GM12878 (cell line): Measurements from ENCODE around the gene LGALS1. TPM values are rescaled to one million over a fixed set of nuclear protein-coding genes. Genes with fewer than 3 reads are reported as not detected.

Experiments used
- ATAC-seq: fragments of 200-7000 bp; cut with Tn5 transposase; 3 replicates; pipeline ENCODE4 v1.9.1; 2020; ENCODE audit warnings: mild to moderate bottlenecking, moderate library complexity
- BruUV-seq: library from RNA; stranded (reverse); fragments of 400-500 nt; replicated peaks from 2 replicates; lab custom pipeline; 2021; lab: Mats Ljungman, UMichigan
- CTCF ChIA-PET: fragments of 300-600 bp; sonication (Branson Sonifier 250); formaldehyde crosslinking; extraction: SDS; loops from one replicate; lab custom pipeline; 2021; ENCODE audit warnings: inconsistent platforms; lab: Yijun Ruan, JAX
- POLR2A ChIA-PET: fragments of 350-600 bp; formaldehyde crosslinking; extraction: SDS; loops from one replicate; lab custom pipeline; 2021; ENCODE audit warnings: inconsistent platforms; lab: Charles Lee
- RAD21 ChIA-PET: fragments of 300-600 bp; sonication (Branson Sonifier 250); formaldehyde crosslinking; loops from one replicate; lab custom pipeline; 2023; ENCODE audit warnings: antibody characterized with exemption; ENCODE audit not compliant: unreplicated experiment; lab: Charles Lee
- SMC1A ChIA-PET: fragments of 300-600 bp; sonication (Branson Sonifier 250); formaldehyde crosslinking; loops from one replicate; lab custom pipeline; 2023; ENCODE audit not compliant: unreplicated experiment, uncharacterized antibody; lab: Charles Lee
- DNase-seq: peaks from one replicate; pipeline ENCODE4 v3.0.0-alpha.2; 2011; ENCODE audit warnings: low read depth, low spot score
- FAIRE-seq: peaks from 3 replicates; lab custom pipeline; 2011; peaks lifted over from hg19 to GRCh38; lab: Jason Lieb, UNC
- H2AFZ ChIP-seq: 2 replicates; pipeline ENCODE4 v1.6.0; 2011; ENCODE audit warnings: low read depth, low read length, control low read depth; ENCODE audit not compliant: control insufficient read depth
- H3K27ac ChIP-seq: 2 replicates; pipeline ENCODE4 v1.5.1; 2011; ENCODE audit warnings: control low read depth; ENCODE audit not compliant: control insufficient read depth, insufficient read depth
- H3K27me3 ChIP-seq, 2 experiments: replicated peaks in 1 of 2; 2 replicates each; pipeline versions ENCODE4 v1.6.0 to v1.6.1; 2011; ENCODE audit warnings: low read length in 1 of 2; ENCODE audit not compliant: control insufficient read depth in 2 of 2, insufficient read depth in 2 of 2
- H3K36me3 ChIP-seq, 2 experiments: 2 replicates each; pipeline ENCODE4 v1.5.1; 2011; ENCODE audit warnings: low read length in 1 of 2; ENCODE audit not compliant: control insufficient read depth in 2 of 2, insufficient read depth in 2 of 2
- H3K4me1 ChIP-seq: 2 replicates; pipeline ENCODE4 v1.6.1; 2011; ENCODE audit warnings: mild to moderate bottlenecking, low read length, moderate library complexity, mixed read lengths; ENCODE audit not compliant: control insufficient read depth, insufficient read depth
- H3K4me2 ChIP-seq: 2 replicates; pipeline ENCODE4 v1.6.0; 2011; ENCODE audit warnings: control low read depth; ENCODE audit not compliant: control insufficient read depth, insufficient read depth
- H3K4me3 ChIP-seq: fragments of 200-600 bp; sonication (generic); 2 replicates; pipeline ENCODE4 v1.5.1; 2016
- H3K79me2 ChIP-seq: 2 replicates; pipeline ENCODE4 v1.6.0; 2011; ENCODE audit warnings: low read length; ENCODE audit not compliant: control insufficient read depth, insufficient read depth
- H3K9ac ChIP-seq: 2 replicates; pipeline ENCODE4 v1.8.0; 2011; ENCODE audit warnings: low read length, control low read depth, mixed read lengths; ENCODE audit not compliant: control insufficient read depth, insufficient read depth
- H3K9me3 ChIP-seq: replicated peaks from 3 replicates; pipeline ENCODE4 v1.5.1; 2011; ENCODE audit warnings: mild to moderate bottlenecking, low read length; ENCODE audit not compliant: control insufficient read depth, insufficient read depth
- H4K20me1 ChIP-seq: 2 replicates; pipeline ENCODE4 v1.6.0; 2011; ENCODE audit not compliant: control insufficient read depth, insufficient read depth
- BHLHE40 ChIP-seq, 2 experiments: fragments of 450-650 bp in 1 of 2; IDR thresholded peaks; 2 replicates each; pipeline ENCODE4 v1.6.1; 2011 to 2017; ENCODE audit warnings: low read depth in 2 of 2, borderline replicate concordance in 1 of 2, improper control_type of control experiment in 1 of 2, low read length in 1 of 2, mild to moderate bottlenecking in 1 of 2
- CBFB ChIP-seq: IDR thresholded peaks from 2 replicates; pipeline ENCODE4 v1.6.1; 2016; ENCODE audit warnings: antibody characterized with exemption, low read depth
- CHD2 ChIP-seq: IDR thresholded peaks from 2 replicates; pipeline ENCODE4 v1.6.1; 2011; ENCODE audit warnings: low read depth, low read length, improper control_type of control experiment, borderline replicate concordance
- CREB1 ChIP-seq: IDR thresholded peaks from 2 replicates; pipeline ENCODE4 v1.6.1; 2012; ENCODE audit warnings: low read depth, mild to moderate bottlenecking, inconsistent platforms
- EP300 ChIP-seq, 2 experiments: fragments of 150-350 bp in 1 of 2; IDR thresholded peaks; 2 replicates each; pipeline ENCODE4 v1.6.1; 2011 to 2012; ENCODE audit warnings: low read depth in 2 of 2, low read length in 2 of 2, borderline replicate concordance in 1 of 2, improper control_type of control experiment in 1 of 2, inconsistent platforms in 1 of 2; ENCODE audit not compliant: control insufficient read depth in 1 of 2
- IKZF1 ChIP-seq: fragments of 450-650 bp; conservative IDR thresholded peaks from 2 replicates; pipeline ENCODE4 v1.6.1; 2017; ENCODE audit warnings: antibody characterized with exemption, mild to moderate bottlenecking
- KAT2A ChIP-seq: conservative IDR thresholded peaks from 2 replicates; pipeline ENCODE4 v1.6.1; 2011; ENCODE audit warnings: low read depth, low read length; ENCODE audit not compliant: control insufficient read depth
- KLF5 ChIP-seq: fragments of 450-650 bp; IDR thresholded peaks from 2 replicates; pipeline ENCODE4 v1.6.1; 2014; ENCODE audit warnings: mild to moderate bottlenecking; ENCODE audit not compliant: partially characterized antibody
- RCOR1 ChIP-seq: conservative IDR thresholded peaks from 2 replicates; pipeline ENCODE4 v1.6.1; 2012; ENCODE audit warnings: low read depth, low read length, improper control_type of control experiment
- SMARCA5 ChIP-seq: fragments of 450-650 bp; IDR thresholded peaks from 2 replicates; pipeline ENCODE4 v1.6.1; 2017; ENCODE audit warnings: mild to moderate bottlenecking
- TBL1XR1 ChIP-seq: IDR thresholded peaks from 2 replicates; pipeline ENCODE4 v1.6.1; 2012; ENCODE audit warnings: low read depth, low read length, improper control_type of control experiment
- ZNF384 ChIP-seq: IDR thresholded peaks from 2 replicates; pipeline ENCODE4 v1.6.1; 2012; ENCODE audit warnings: low read depth, mild to moderate bottlenecking, low read length, improper control_type of control experiment, borderline replicate concordance
- ZNF622 ChIP-seq: fragments of 450-650 bp; IDR thresholded peaks from 2 replicates; pipeline ENCODE4 v1.6.1; 2017; ENCODE audit warnings: mild to moderate bottlenecking, inconsistent platforms
- WGBS: methylation state at CpG from one replicate; pipeline ENCODE4 v1.1.6; 2016; ENCODE audit warnings: low lambda C conversion rate; ENCODE audit not compliant: insufficient replicate concordance, insufficient coverage; ENCODE audit errors: missing lambda C conversion rate; 5-methylcytosine and 5-hydroxymethylcytosine counted together
- in situ Hi-C: fragments of 300-500 bp; cut with MboI; formaldehyde crosslinking; loops from 9 replicates; pipeline ENCODE4 v1.14.3; 2018; ENCODE audit warnings: mixed read lengths
- intact Hi-C: fragments of 100-400 bp; cut with micrococcal nuclease; formaldehyde crosslinking; loops from one replicate; pipeline ENCODE4 v1.14.2; 2022; ENCODE audit not compliant: unreplicated experiment
- polyA plus RNA-seq, 11 experiments: library from polyadenylated mRNA; depleted of rRNA in 4 of 11; unstranded in 6 of 11; stranded (reverse) in 5 of 11; fragments of >200 nt; fragmentation: Nextera tagmentation in 4 of 11; fragmentation: Illumina TruSeq in 1 of 11; extraction: Ambion mirVana in 4 of 11; extraction: Trizol in 1 of 11; gene quantifications; 1 replicate in 1 of 11; 2 replicates in 10 of 11; pipeline versions ENCODE4 v1.2.1 to v1.2.3, GENCODE V29; 2011 to 2016; ENCODE audit warnings: inconsistent platforms in 2 of 11, missing spikeins in 2 of 11, low read depth in 1 of 11
- total RNA-seq, 4 experiments: library from RNA; depleted of rRNA in 3 of 4; stranded (reverse); fragments of >200 nt in 3 of 4; fragmentation: Illumina TruSeq in 1 of 4; extraction: Trizol in 1 of 4; gene quantifications; 2 replicates each; pipeline versions ENCODE4 v1.2.1 to v1.2.3, GENCODE V29; 2013 to 2021
- TF ChIP-seq, protein P1 (sequence below): fragments of 450-650 bp; conservative IDR thresholded peaks from 2 replicates; pipeline ENCODE4 v1.6.1; 2017; ENCODE audit warnings: mild to moderate bottlenecking, moderate library complexity
- TF ChIP-seq, protein P2 (sequence below): fragments of 450-650 bp; IDR thresholded peaks from 2 replicates; pipeline ENCODE4 v1.6.1; 2017; ENCODE audit warnings: borderline replicate concordance
- TF ChIP-seq, protein P3 (sequence below): fragments of 450-650 bp; IDR thresholded peaks from 2 replicates; pipeline ENCODE4 v1.6.1; 2014; ENCODE audit warnings: mild to moderate bottlenecking

LGALS1 gene
- total and polyA plus RNA-seq, 10 of the 15 experiments (the other 5 are each of a cell fraction or from before 2014, with no cell fraction given) = 312 to 1,889 (median 706) TPM

DNA sequence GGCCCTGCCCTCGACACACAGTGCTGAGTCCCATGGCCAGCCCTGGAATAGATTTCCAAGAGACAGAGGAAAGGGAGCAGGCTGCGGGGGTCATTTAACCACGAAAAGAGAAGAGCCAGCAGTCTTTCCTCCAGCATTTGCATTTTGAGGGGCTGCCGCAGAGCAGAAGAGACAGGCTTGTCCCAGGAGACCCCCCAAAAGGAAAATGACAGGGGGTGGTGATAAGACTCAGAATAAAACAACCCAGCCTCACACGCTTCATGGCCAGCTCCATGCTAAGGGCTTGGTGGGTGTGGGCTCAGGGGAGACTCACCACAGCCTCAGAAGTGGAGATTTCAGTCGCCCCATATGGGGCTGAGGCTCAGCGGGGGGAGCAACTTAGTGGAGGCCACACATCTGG lies 38.3 kb downstream of the LGALS1 start:
- no peak overlapping the region for H2AFZ ChIP-seq
- ATAC-seq = no peak
- H3K9me3 ChIP-seq = no peaks in the 10 kb centered on the region

DNA sequence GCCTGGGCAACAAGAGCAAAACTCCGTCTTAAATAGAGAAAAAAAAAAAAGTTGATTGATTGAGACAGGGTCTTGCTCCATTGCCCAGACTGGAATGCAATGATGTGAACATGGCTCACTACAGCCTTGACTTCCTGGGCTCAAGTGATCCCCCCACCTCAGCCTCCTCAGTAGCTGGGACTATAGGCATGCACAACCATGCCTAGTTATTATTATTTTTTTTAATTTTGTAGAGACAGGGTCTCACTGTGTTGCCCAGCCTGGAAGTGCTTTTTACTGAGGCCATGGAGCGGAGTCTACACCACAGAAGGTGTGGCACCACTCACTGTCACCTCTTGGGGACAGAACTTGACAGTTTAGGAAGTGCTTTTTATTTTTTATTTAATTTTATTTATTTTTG lies 39.2 kb downstream of the LGALS1 start:
- intact Hi-C loops (no loop called here), in situ Hi-C loops (no loop called here)
- H3K9ac ChIP-seq = no peak overlapping the region
- ChIA-PET POLR2A (no interaction called here), CTCF (interaction anchor here (1.0 kb wide), 1 partner anchor 13 kb away, joined by 3 read pairs; no protein-coding TSS in a partner anchor), SMC1A (no interaction called here), RAD21 (no interaction called here)
- FAIRE-seq (no peak), ATAC-seq (no peak), DNase-seq (no peak)
- no peaks in the 10 kb centered on the region for H3K27me3 ChIP-seq
- H2AFZ ChIP-seq = no peak overlapping the region
- H3K4me2 ChIP-seq = no peak overlapping the region
- H3K9me3 ChIP-seq = no peaks in the 10 kb centered on the region
- H3K4me1 ChIP-seq = no peaks in the 10 kb centered on the region
- no peaks in the 10 kb centered on the region for H3K79me2 ChIP-seq
- no peak overlapping the region for H3K27ac ChIP-seq
- TF ChIP-seq TBL1XR1 (no peak), KAT2A (no peak), BHLHE40 (IDR thresholded peaks at IDR 0.05; ENCODE audit: borderline replicate concordance in 1 of 2, low read depth in 2 of 2, low read length in 1 of 2) (no peak), RCOR1 (no peak), IKZF1 (no peak), CBFB (no peak), EP300 (IDR thresholded peaks at IDR 0.05; ENCODE audit: borderline replicate concordance in 1 of 2, control insufficient read depth in 1 of 2, low read depth in 2 of 2, low read length in 2 of 2) (no peak), ZNF622 (no peak)
- TF ChIP-seq, protein P1, sequence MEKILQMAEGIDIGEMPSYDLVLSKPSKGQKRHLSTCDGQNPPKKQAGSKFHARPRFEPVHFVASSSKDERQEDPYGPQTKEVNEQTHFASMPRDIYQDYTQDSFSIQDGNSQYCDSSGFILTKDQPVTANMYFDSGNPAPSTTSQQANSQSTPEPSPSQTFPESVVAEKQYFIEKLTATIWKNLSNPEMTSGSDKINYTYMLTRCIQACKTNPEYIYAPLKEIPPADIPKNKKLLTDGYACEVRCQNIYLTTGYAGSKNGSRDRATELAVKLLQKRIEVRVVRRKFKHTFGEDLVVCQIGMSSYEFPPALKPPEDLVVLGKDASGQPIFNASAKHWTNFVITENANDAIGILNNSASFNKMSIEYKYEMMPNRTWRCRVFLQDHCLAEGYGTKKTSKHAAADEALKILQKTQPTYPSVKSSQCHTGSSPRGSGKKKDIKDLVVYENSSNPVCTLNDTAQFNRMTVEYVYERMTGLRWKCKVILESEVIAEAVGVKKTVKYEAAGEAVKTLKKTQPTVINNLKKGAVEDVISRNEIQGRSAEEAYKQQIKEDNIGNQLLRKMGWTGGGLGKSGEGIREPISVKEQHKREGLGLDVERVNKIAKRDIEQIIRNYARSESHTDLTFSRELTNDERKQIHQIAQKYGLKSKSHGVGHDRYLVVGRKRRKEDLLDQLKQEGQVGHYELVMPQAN = no peak
- TF ChIP-seq, protein P2, sequence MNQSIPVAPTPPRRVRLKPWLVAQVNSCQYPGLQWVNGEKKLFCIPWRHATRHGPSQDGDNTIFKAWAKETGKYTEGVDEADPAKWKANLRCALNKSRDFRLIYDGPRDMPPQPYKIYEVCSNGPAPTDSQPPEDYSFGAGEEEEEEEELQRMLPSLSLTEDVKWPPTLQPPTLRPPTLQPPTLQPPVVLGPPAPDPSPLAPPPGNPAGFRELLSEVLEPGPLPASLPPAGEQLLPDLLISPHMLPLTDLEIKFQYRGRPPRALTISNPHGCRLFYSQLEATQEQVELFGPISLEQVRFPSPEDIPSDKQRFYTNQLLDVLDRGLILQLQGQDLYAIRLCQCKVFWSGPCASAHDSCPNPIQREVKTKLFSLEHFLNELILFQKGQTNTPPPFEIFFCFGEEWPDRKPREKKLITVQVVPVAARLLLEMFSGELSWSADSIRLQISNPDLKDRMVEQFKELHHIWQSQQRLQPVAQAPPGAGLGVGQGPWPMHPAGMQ = no peak
- TF ChIP-seq, protein P3, sequence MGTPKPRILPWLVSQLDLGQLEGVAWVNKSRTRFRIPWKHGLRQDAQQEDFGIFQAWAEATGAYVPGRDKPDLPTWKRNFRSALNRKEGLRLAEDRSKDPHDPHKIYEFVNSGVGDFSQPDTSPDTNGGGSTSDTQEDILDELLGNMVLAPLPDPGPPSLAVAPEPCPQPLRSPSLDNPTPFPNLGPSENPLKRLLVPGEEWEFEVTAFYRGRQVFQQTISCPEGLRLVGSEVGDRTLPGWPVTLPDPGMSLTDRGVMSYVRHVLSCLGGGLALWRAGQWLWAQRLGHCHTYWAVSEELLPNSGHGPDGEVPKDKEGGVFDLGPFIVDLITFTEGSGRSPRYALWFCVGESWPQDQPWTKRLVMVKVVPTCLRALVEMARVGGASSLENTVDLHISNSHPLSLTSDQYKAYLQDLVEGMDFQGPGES = no peak
- H4K20me1 ChIP-seq = no peaks in the 10 kb centered on the region
- BruUV-seq = no TSS peak
- no peak overlapping the region for H3K4me3 ChIP-seq
- WGBS = 64% methylated on average over 2 of the region's 2 CpGs
- no peaks in the 10 kb centered on the region for H3K36me3 ChIP-seq

More for the DNA sequence above, 38.3 kb downstream of the LGALS1 start:
- H3K36me3 ChIP-seq = no peaks in the 10 kb centered on the region
- H3K4me3 ChIP-seq = no peak overlapping the region
- ChIA-PET CTCF (no interaction called here), SMC1A (no interaction called here), POLR2A (interaction anchor here (1.0 kb wide), 1 partner anchor 9 kb away, joined by 3 read pairs; no protein-coding TSS in a partner anchor), RAD21 (no interaction called here)
- H3K4me2 ChIP-seq = no peak overlapping the region
- in situ Hi-C loops (no loop called here), intact Hi-C loops (no loop called here)
- no peak overlapping the region for H3K9ac ChIP-seq
- BruUV-seq = no TSS peak
- H3K79me2 ChIP-seq = no peaks in the 10 kb centered on the region
- no peaks in the 10 kb centered on the region for H4K20me1 ChIP-seq
- no peaks in the 10 kb centered on the region for H3K4me1 ChIP-seq
- TF ChIP-seq CHD2 (no peak), SMARCA5 (no peak), ZNF384 (no peak), CREB1 (no peak), KLF5 (no peak)
- 32% methylated on average over 7 of the region's 7 CpGs for WGBS
- DNase-seq (no peak), FAIRE-seq (no peak)
- H3K27ac ChIP-seq = no peak overlapping the region
- no peaks in the 10 kb centered on the region for H3K27me3 ChIP-seq
